Uterus (tissue), 2 donors: ENCODE data around the gene SCGB3A1.

ENCODE experiments used
- POLR2A ChIP-seq, 2 donors: fragments of 450-650 bp; IDR thresholded peaks; one replicate each; pipeline ENCODE4 v1.6.1; 2016; ENCODE audit warnings: antibody characterized with exemption in 2 of 2, mild to moderate bottlenecking in 1 of 2, moderate library complexity in 1 of 2
- TF ChIP-seq, protein P1 (sequence below), 4 experiments: fragments of 200-600 bp in 2 of 4; fragments of 450-650 bp in 2 of 4; sonication (generic) in 2 of 4; IDR thresholded peaks; one replicate each; pipeline ENCODE4 v1.5.1; 2016 to 2019; ENCODE audit warnings: antibody characterized with exemption in 4 of 4, mild to moderate bottlenecking in 2 of 4, moderate library complexity in 1 of 4

DNA sequence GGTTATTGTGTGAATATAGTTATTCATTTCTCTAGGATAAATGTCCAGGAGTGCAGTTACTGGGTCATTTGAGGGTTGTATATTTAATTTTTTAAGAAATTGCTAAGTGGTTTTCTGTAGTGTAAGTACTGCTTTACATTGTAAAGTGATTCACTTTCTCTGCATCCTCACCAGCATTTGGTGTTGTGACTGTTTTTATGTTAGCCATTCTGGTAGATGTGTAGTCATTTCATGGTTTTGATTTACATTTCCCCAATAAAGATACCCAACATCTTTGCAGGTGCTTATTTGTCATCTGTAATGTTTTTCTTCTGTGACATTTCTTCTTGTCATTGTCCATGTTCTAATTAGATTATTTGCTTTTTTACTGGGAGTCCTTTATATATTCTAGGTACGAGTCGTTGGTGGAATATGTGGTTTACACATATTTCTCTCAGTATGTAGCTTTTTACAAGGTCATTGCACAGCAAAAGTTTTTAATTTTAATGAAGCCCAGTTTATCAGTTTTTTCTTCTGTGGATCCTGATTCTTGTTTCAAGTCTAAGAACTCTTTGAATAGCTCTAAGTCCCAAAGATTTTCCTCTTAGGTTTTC is 34.0 kb downstream of the SCGB3A1 start:
- no peak for TF ChIP-seq POLR2A (IDR thresholded peaks at IDR 0.05)
- TF ChIP-seq, protein P1, sequence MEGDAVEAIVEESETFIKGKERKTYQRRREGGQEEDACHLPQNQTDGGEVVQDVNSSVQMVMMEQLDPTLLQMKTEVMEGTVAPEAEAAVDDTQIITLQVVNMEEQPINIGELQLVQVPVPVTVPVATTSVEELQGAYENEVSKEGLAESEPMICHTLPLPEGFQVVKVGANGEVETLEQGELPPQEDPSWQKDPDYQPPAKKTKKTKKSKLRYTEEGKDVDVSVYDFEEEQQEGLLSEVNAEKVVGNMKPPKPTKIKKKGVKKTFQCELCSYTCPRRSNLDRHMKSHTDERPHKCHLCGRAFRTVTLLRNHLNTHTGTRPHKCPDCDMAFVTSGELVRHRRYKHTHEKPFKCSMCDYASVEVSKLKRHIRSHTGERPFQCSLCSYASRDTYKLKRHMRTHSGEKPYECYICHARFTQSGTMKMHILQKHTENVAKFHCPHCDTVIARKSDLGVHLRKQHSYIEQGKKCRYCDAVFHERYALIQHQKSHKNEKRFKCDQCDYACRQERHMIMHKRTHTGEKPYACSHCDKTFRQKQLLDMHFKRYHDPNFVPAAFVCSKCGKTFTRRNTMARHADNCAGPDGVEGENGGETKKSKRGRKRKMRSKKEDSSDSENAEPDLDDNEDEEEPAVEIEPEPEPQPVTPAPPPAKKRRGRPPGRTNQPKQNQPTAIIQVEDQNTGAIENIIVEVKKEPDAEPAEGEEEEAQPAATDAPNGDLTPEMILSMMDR (IDR thresholded peaks at IDR 0.05), result no peak
